Measurements from ENCODE around the gene GSTT4. TPM values are rescaled to one million over a fixed set of nuclear protein-coding genes. Genes with fewer than 3 reads are reported as not detected.

Gene GSTT4
- total RNA-seq, 4 donors from 2014 or later: not detected

- ATAC-seq (ENCODE audit: low FRiP score) (no peak), DNase-seq (ENCODE audit: low spot score) (no peak)
- TF ChIP-seq, protein P1, sequence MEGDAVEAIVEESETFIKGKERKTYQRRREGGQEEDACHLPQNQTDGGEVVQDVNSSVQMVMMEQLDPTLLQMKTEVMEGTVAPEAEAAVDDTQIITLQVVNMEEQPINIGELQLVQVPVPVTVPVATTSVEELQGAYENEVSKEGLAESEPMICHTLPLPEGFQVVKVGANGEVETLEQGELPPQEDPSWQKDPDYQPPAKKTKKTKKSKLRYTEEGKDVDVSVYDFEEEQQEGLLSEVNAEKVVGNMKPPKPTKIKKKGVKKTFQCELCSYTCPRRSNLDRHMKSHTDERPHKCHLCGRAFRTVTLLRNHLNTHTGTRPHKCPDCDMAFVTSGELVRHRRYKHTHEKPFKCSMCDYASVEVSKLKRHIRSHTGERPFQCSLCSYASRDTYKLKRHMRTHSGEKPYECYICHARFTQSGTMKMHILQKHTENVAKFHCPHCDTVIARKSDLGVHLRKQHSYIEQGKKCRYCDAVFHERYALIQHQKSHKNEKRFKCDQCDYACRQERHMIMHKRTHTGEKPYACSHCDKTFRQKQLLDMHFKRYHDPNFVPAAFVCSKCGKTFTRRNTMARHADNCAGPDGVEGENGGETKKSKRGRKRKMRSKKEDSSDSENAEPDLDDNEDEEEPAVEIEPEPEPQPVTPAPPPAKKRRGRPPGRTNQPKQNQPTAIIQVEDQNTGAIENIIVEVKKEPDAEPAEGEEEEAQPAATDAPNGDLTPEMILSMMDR (IDR thresholded peaks at IDR 0.05): no peak
These were observed 4.8 kb upstream of the GSTT4 start for GRCh38 chr22:24010018-24010391.

- TF ChIP-seq, protein P1 (IDR thresholded peaks at IDR 0.05): no peak
- no peak for ATAC-seq (ENCODE audit: low FRiP score)
- no peak for DNase-seq (ENCODE audit: low spot score)
These were observed 4.2 kb upstream of the GSTT4 start for GRCh38 chr22:24009227-24010017.

DNA sequence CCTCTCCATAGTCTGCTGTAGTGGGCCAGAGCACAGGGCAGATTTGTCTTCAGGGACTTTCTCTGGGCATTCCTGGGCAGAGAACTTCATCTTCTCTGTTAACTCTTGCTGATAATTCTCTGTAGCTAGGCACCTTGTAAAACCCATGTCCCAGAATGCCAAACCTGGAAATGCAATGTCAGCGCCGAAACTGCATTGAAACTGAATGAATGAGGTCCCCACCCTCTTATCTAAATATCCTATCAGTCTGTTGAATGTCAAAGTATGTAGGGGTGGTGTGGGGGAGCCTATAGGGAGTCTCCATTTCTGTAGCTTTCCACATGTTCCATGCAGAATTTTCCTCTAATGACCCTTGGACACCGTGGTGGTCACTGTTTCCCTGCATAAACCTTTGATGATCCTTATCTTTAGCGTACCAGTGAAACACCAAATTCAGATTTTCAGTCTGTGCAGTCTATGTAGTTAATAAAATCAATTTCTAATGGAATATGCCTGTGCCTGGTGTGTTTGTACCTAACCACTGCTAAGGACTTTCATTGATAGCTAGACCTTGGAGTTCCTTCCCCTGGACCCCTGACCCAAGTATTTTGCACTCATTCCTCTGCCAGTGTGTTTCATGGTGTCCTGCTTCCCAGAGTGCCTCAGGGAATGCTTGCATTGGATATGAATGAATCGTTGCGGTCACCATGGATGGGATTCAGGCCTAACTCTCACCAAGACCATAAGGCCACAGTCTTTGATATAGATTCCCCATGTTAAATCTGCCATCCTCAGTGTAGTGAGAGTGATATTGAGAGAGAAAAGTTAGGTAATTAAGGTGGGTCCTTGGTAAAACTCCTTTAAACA lies 3.4 kb upstream of the GSTT4 start:
- DNase-seq (ENCODE audit: low spot score): no peak
- ATAC-seq (ENCODE audit: low FRiP score): no peak
- TF ChIP-seq, protein P1 (IDR thresholded peaks at IDR 0.05): no peak

DNA sequence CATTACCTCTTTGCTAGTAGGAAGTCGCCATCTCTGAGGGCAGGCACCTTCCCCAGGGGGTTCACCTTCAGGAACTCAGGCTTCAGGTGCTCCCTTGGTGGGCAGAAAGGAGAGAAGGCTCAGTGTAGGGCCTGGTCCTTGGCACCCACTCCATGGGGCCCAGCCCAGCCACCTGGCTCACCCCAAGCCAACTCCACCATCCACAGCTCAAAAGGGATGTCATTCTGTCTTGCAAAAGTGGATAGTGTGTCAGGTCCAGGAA lies 2.7 kb upstream of the GSTT4 start:
- no peak for DNase-seq (ENCODE audit: low spot score)
- TF ChIP-seq, protein P1 (IDR thresholded peaks at IDR 0.05): no peak
- ATAC-seq (ENCODE audit: low FRiP score): no peak

DNA sequence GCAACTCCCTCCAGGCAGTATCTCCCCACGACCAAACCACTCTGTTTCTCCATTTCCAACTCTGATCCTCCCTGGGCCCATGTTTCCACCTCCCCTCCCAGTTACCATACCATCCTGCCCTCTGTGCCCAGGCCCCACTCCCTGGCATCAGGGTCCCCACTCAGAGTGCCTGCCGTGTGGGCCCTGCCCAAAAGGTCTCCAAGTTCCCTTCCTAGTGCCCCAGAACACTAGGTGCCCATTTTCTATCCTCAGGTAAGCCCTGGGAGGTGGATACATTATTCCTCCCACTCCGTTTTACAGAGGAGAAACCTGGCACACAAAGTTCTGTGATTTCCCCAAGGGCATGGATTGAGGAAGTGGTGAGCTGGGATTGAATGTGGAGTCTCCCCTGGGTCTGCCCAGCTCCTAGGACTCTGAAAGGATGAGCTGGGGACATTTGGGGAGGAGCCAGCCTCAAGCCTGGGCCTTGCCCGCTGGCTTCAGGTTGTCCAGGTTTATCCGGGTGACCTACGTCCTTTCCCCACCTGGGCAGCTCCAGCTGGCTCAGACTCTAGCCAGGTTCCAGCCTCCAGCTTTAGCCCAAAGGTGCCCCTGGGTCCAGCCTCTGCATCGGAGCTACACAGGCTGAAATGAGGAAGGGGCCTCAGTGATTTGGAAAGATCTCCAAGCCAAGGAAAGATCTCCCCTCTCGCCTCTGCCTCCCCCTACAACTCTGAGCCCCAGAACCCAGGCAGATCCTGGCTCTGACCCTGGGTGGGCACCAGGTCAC lies 2.2 kb upstream of the GSTT4 start:
- DNase-seq (ENCODE audit: low spot score) (no peak), ATAC-seq (ENCODE audit: low FRiP score) (no peak)
- TF ChIP-seq, protein P1 (IDR thresholded peaks at IDR 0.05): no peak

DNA sequence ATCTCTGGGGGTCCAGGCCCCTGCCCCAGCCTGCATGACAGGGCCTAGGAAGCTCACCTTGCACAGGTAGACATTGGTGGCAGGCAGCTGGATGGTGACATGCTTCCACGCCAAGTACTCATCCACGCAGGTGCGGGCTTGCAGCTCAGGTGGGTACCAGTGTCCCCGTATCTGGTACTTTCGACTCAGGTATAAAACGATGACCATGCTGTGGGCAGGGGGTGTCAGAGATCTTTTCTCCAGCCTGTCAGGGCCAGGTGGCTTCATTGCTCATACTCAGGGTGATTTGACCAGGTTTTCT lies 1.6 kb upstream of the GSTT4 start:
- DNase-seq (ENCODE audit: low spot score) (no peak), ATAC-seq (ENCODE audit: low FRiP score) (no peak)
- TF ChIP-seq, protein P1 (IDR thresholded peaks at IDR 0.05): no peak

Data from omental fat pad (tissue), 4 donors.